Stimulated activated CD4-positive, alpha-beta T cell treated with anti-CD3 and anti-CD28 coated beads, Interleukin-2, amount 100 ng/mL, for 4 hours (primary cell): ENCODE data around the gene DPYSL5.
A peak's percentile ranks its signal among the peaks of the same experiment; 100 is the strongest.

Experiments
- DNase-seq: peaks from one replicate; pipeline ENCODE4 v3.0.0-alpha.2; 2020; ENCODE audit warnings: low read depth

DPYSL5 gene

GRCh38 chr2:26846334-26847306 is 1.3 kb upstream of the DPYSL5 start:
- peak; percentile 35 for DNase-seq

GRCh38 chr2:26847307-26847654 is 651 bp upstream of the DPYSL5 start:
- no peak for DNase-seq

- no peak for DNase-seq
These were observed 564 bp downstream of the DPYSL5 start for GRCh38 chr2:26848336-26849055.

- no peak for DNase-seq
These were observed 1.4 kb downstream of the DPYSL5 start for GRCh38 chr2:26849056-26849999.

GRCh38 chr2:26850000-26850431 is 2.1 kb downstream of the DPYSL5 start:
- no peak for DNase-seq

GRCh38 chr2:26850505-26850904 is 2.6 kb downstream of the DPYSL5 start:
- no peak for DNase-seq

- DNase-seq, result no peak
These were observed 4.7 kb downstream of the DPYSL5 start for GRCh38 chr2:26852405-26853306.

- DNase-seq, result no peak
These were observed 5.8 kb downstream of the DPYSL5 start for GRCh38 chr2:26853751-26854150.

- no peak for DNase-seq
These were observed 6.4 kb downstream of the DPYSL5 start for GRCh38 chr2:26854283-26854827.

- DNase-seq, result no peak
These were observed 7.5 kb downstream of the DPYSL5 start for GRCh38 chr2:26855466-26855865.

- no peak for DNase-seq
These were observed 11.7 kb downstream of the DPYSL5 start for GRCh38 chr2:26859622-26860021.

- DNase-seq, result no peak
These were observed 12.4 kb downstream of the DPYSL5 start for GRCh38 chr2:26860211-26860850.

- DNase-seq, result no peak
These were observed 13.8 kb downstream of the DPYSL5 start for GRCh38 chr2:26861610-26862224.

GRCh38 chr2:26864226-26864625 is 16.3 kb downstream of the DPYSL5 start:
- DNase-seq, result no peak

GRCh38 chr2:26864646-26865045 is 16.7 kb downstream of the DPYSL5 start:
- no peak for DNase-seq

- DNase-seq, result no peak
These were observed 22.7 kb downstream of the DPYSL5 start for GRCh38 chr2:26870585-26871095.

- no peak for DNase-seq
These were observed 25.5 kb downstream of the DPYSL5 start for GRCh38 chr2:26873286-26873983.

- DNase-seq, result no peak
These were observed 26.6 kb downstream of the DPYSL5 start for GRCh38 chr2:26874514-26874913.
